ENCODE data around the gene SSTR5. TPM values are rescaled to one million over a fixed set of nuclear protein-coding genes. Genes with fewer than 3 reads are reported as not detected.

SSTR5 gene
- total and polyA plus RNA-seq, 12 donors, result 0.17 to 14.4 (median 2.5) TPM; not detected in 2

DNA sequence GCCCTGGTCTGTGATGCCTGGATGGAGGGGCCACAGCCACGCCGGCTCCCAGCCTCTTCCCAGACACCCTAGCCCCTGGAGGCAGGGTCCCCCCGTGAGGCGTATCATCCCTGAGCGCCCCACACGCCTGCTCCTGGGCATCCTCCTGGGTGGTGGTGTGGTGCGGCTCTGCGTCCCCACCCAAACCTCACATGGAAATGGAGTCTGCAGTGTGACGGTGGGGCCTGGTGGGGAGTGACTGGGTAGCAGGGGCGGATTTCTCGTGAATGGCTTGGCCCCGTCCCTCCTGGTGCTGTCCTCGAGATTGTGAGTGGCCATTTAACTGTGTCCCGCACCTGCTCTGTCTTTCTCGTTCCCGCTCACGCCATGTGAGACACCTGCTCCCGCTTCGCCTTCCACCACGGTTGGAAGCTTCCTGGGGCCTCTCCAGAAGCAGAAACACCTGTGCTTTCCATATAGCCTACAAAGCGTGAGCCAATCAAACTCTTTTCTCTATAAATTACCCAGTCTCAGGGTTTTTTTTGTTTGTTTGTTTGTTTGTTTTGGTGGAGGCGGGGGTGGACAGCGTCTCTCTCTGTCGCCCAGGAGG lies 5.9 kb upstream of the SSTR5 start:
- no peak overlapping the region for H3K27ac ChIP-seq
- no peaks in the 10 kb centered on the region for H3K4me1 ChIP-seq (replicated peaks in 1 of 2)
- H3K36me3 ChIP-seq (replicated peaks in 1 of 2), result no peaks in the 10 kb centered on the region
- peaks cover 10% of the 10 kb centered on the region for H3K27me3 ChIP-seq
- H3K4me3 ChIP-seq, result no peak overlapping the region
- no peak for TF ChIP-seq POLR2A (IDR thresholded peaks at IDR 0.05)
- TF ChIP-seq, protein P1, sequence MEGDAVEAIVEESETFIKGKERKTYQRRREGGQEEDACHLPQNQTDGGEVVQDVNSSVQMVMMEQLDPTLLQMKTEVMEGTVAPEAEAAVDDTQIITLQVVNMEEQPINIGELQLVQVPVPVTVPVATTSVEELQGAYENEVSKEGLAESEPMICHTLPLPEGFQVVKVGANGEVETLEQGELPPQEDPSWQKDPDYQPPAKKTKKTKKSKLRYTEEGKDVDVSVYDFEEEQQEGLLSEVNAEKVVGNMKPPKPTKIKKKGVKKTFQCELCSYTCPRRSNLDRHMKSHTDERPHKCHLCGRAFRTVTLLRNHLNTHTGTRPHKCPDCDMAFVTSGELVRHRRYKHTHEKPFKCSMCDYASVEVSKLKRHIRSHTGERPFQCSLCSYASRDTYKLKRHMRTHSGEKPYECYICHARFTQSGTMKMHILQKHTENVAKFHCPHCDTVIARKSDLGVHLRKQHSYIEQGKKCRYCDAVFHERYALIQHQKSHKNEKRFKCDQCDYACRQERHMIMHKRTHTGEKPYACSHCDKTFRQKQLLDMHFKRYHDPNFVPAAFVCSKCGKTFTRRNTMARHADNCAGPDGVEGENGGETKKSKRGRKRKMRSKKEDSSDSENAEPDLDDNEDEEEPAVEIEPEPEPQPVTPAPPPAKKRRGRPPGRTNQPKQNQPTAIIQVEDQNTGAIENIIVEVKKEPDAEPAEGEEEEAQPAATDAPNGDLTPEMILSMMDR (IDR thresholded peaks at IDR 0.05), result no peak
- H3K9me3 ChIP-seq (replicated peaks in 1 of 3), result no peaks in the 10 kb centered on the region
- WGBS, 4 donors, result 59 to 68% (median 62%) methylated on average over 19 to 24 of the region's 24 CpGs
- no peak for DNase-seq
- intact Hi-C loops (cut with DNase I), result no loop called here

DNA sequence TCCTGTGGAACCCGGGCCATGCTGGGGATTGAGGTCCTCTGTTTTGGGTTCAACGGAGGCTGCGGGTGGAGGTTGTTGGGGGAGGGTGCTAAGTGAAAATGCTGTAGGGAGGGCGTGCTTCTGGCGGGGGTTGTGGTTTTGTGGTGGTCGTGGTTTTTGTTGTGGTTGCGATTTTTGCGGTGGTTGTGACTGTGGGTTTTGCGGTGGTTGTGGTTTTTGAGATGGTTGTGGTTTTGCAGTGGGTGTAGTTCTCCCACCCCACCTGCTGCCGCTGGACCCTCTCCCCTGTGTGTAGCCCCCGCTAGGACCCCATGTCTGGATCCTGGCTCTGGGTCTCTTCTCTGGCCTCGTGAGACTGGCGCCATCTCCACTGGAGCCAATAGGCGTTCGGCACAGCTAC lies 4.9 kb upstream of the SSTR5 start:
- no peak overlapping the region for H3K27ac ChIP-seq
- WGBS, 4 donors, result 52 to 62% (median 59%) methylated on average over 9 to 15 of the region's 15 CpGs
- TF ChIP-seq POLR2A (IDR thresholded peaks at IDR 0.05), result no peak
- TF ChIP-seq, protein P1 (IDR thresholded peaks at IDR 0.05), result no peak
- H3K36me3 ChIP-seq (replicated peaks in 1 of 2), result no peaks in the 10 kb centered on the region
- H3K4me3 ChIP-seq, result no peak overlapping the region
- H3K27me3 ChIP-seq, result peaks cover 12% of the 10 kb centered on the region
- intact Hi-C loops (cut with DNase I), result no loop called here
- no peak for DNase-seq
- H3K9me3 ChIP-seq (replicated peaks in 1 of 3), result no peaks in the 10 kb centered on the region
- H3K4me1 ChIP-seq (replicated peaks in 1 of 2), result no peaks in the 10 kb centered on the region

- Histone ChIP-seq H3K27me3 (peaks cover 17% of the 10 kb centered on the region), H3K9me3 (replicated peaks in 1 of 3) (no peaks in the 10 kb centered on the region), H3K36me3 (replicated peaks in 1 of 2) (no peaks in the 10 kb centered on the region), H3K4me1 (replicated peaks in 1 of 2) (no peaks in the 10 kb centered on the region), H3K4me3 (no peak overlapping the region), H3K27ac (no peak overlapping the region)
- intact Hi-C loops (cut with DNase I), result no loop called here
- WGBS, 4 donors, result 70 to 78% (median 73%) methylated on average over 11 to 18 of the region's 18 CpGs
- DNase-seq, result no peak
- TF ChIP-seq, protein P1 (IDR thresholded peaks at IDR 0.05), result no peak
- TF ChIP-seq POLR2A (IDR thresholded peaks at IDR 0.05), result no peak
Observed at GRCh38 chr16:1068451-1068850, 4.1 kb upstream of the SSTR5 start.

- WGBS, 4 donors, result 86 to 95% (median 93%) methylated on average over 1 to 7 of the region's 7 CpGs
- no peak for DNase-seq
- Histone ChIP-seq H3K9me3 (replicated peaks in 1 of 3) (no peaks in the 10 kb centered on the region), H3K27me3 (peaks cover 24% of the 10 kb centered on the region), H3K4me3 (no peak overlapping the region), H3K36me3 (replicated peaks in 1 of 2) (no peaks in the 10 kb centered on the region), H3K4me1 (replicated peaks in 1 of 2) (no peaks in the 10 kb centered on the region), H3K27ac (no peak overlapping the region)
- TF ChIP-seq POLR2A (IDR thresholded peaks at IDR 0.05), result no peak
- TF ChIP-seq, protein P1 (IDR thresholded peaks at IDR 0.05), result no peak
- intact Hi-C loops (cut with DNase I), result no loop called here
Observed at GRCh38 chr16:1069154-1069553, 3.4 kb upstream of the SSTR5 start.
